HG03095 (cell line): ENCODE data around the gene FRMD5.

Source experiments
- ATAC-seq: cut with Tn5 transposase; IDR thresholded peaks from one replicate; pipeline ENCODE4 v1.9.1; 2021; ENCODE audit warnings: moderate library complexity; ENCODE audit not compliant: unreplicated experiment

FRMD5 gene

GRCh38 chr15:43931790-43932435 lies 263.2 kb downstream of the FRMD5 start:
- ATAC-seq, result no peak

DNA sequence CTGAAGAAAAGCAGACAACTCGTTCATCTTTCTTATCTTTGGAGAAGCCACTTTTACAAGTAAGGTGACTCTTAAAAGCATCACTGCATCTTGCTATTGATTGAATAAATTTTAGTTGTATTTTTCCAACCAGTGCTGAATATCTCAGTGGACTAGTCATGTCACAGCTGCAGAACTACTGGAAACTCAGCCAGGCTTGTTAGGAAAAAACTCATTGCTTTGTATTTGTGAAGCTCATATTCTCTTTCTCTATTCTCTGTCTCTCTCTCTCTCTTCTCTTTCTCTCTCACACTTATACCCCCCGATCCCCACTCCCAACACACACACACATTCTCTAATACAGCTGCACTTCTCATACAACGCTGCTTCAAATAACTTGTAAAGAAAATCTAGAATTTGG lies 264.0 kb downstream of the FRMD5 start:
- ATAC-seq, result no peak

GRCh38 chr15:43930556-43930955 lies 264.5 kb downstream of the FRMD5 start:
- ATAC-seq, result no peak

- ATAC-seq, result no peak
These were observed 265.0 kb downstream of the FRMD5 start for GRCh38 chr15:43930079-43930478.

GRCh38 chr15:43928152-43928551 lies 266.9 kb downstream of the FRMD5 start:
- no peak for ATAC-seq

GRCh38 chr15:43927203-43927602 lies 267.9 kb downstream of the FRMD5 start:
- ATAC-seq, result no peak

DNA sequence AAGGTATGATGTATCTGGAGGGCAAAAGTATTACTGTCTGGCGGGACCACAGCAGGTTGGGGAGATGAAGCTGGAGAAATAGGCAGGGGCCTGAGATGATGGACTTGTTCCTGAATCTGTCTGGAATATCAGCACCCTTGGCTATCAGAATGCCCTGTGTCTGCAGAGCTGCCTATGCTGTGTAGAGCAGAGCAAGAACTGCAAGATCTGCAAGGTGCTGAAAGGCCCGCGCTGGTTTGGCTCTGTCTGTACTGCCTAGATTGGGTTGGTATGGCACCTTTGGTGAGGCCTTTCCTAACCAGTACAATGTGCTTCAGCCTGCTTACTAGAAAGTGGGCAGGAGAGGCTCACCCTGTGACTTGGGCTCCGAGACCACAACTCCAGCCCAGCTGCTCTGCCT lies 271.5 kb downstream of the FRMD5 start:
- ATAC-seq, result no peak

- no peak for ATAC-seq
These were observed 273.1 kb downstream of the FRMD5 start for GRCh38 chr15:43922021-43922420.

GRCh38 chr15:43920815-43921214 lies 274.3 kb downstream of the FRMD5 start:
- no peak for ATAC-seq

DNA sequence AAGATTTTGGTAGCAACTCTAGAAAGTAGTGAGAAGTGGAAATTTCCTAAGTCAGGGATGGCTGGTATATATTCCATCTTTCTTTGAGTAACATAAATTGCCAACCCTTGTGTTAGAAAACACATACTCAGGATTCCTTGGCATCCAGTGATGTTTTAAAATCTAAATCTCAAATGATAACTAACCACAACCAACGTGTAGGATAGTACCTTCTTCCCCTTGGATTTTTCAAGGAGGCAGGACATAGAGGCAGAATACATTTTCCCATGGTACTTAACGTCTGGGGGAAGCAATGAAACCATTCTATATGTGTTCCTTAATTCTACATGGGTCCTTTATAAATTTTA lies 274.8 kb downstream of the FRMD5 start:
- no peak for ATAC-seq

DNA sequence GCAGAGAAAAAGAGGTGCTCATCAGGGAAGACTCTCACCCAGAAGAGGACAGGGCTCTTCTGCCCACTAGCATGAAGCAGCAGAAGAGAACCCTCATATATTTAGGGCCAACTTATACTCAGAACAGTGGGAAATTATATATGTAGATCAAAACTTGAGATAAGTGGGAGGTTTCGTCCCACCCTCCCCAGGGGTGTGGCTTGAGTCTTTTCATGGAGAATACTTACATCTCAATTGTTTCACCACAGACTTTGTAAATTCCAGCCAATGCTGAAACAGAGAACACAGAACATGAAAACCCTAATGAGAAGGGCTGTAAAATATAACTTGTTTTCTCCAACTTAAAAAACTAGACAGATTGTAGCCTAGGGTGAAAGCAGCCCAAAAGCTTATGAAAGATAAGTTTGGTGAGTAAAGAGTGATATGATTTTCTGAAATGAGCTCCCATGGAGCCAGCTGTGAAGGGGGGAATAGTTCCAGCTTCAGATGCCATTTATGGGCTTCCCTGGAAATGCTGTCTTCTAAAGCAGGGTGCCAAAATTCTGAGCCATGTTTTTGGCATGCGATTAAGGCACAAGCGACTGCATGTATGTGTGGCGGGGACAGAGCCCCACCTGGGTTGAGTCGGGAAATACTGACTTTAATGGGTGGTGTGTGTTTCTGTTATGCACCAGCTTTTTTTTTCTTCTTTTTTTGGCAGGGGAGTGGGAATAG lies 275.4 kb downstream of the FRMD5 start:
- no peak for ATAC-seq

DNA sequence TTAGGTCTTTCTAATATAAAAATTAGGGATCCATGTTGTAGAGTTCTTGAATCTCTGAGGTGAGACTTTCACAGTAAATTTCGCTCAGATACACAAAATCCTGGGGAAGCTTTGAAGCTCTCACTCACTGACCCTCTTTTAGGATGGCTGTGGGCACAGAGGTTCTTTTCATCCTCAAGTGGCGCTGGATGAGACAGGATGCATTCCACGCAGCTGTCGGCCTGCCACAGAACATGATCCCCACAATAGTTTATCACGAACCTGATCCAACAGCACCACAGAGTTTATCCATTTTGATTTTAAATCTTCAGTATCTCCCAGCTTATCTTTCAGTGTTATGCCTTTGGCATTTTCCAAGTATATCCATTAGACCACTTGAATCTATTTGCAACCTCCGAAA lies 276.4 kb downstream of the FRMD5 start:
- ATAC-seq, result no peak

DNA sequence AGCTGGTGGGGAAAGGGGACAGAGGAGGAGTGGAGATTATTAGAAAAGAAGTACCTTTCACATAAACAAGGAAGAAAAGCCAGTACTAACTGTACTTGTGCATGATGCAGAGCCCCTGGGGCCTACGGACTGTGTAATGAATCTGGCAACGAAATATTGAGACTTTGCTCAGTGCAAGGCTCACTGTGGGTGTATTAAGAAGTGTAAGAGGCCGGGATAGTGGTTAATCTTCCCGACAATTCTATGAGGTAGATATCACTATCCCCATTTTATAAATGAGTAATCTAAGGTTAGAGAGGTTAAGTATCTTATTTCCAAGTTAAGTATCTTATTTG lies 278.8 kb downstream of the FRMD5 start:
- no peak for ATAC-seq

- ATAC-seq, result no peak
These were observed 279.3 kb downstream of the FRMD5 start for GRCh38 chr15:43915631-43916325.

- no peak for ATAC-seq
These were observed 281.1 kb downstream of the FRMD5 start for GRCh38 chr15:43913941-43914340.

DNA sequence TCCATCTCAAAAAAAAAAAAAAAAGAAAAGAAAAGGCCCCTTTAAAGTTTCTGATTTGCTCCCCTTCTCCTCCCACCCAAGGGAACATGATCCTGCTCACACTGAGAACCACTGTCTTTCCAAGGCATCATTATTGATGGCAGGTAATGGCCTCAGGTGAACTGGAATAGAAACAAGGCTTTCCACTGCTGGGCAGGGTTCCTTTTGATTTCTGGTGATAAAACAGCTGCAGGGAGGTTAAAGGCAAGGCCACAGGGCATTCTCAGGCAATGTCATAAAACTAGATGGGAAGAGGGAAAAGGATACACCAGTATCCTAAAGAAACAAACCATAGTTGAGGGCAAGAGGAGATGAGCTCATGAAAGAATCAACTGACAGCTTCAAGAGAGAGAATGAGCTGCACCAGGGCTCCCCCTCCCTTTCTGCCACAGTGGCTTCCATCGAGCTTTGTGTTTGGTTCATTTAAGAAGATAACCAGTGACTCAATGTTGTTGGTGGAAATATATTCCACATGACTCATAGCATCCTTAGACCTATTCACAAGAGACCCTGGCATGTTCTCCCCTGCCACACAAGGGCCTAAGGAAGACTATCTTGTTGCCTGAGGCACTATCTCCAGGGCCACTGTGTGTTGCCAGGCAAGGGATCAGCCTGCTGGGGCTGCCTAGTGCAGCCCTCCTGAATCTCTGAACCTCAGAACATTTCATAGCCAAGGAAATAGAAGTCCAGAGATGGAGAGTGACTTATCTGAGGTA lies 281.9 kb downstream of the FRMD5 start:
- no peak for ATAC-seq

- no peak for ATAC-seq
These were observed 282.9 kb downstream of the FRMD5 start for GRCh38 chr15:43912208-43912607.

- no peak for ATAC-seq
These were observed 283.8 kb downstream of the FRMD5 start for GRCh38 chr15:43911235-43911781.

DNA sequence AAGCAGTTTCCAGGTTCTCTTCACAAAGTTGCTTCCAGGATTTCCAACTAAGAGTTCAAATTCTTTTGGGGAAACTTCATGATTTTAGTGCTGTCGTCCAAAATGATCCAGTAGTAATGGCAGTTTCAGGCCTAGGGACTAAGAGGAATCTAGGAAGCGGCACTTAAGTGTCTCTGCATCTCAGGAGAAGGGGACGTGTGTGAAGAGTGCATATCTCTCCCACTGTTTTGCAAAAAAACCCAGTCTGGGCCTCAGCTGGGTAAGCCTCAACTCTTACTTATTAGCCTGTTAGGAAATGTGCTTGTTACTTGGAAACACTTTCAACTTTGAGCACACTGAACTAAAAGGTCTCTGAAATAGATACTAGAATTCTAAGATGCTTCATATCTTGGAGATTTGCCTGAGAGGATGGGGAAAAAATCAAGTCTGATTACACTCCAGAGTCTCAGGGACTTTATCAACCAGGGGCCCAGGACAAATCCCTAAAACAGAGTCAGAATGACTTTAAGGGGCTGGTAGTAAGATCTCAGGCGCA lies 286.5 kb downstream of the FRMD5 start:
- no peak for ATAC-seq

DNA sequence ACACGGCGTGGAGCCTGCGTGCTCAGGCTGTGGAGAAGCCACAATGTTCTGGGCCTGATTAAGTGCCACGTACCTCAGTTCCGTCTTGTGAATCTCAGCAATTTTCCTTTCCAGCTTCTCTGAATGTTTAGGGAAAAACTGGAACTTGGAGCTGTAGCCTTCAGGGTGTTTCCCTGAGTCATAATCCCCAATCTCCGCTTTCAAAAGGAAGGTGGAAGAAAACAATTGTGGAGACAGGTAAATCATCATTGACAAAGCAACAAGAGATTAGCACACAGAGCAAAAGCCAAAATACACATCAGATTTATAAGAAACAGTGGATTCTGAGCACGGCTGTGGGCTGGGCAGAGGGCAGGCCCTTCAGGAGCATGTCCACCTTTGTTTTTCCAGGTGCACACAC lies 289.3 kb downstream of the FRMD5 start:
- no peak for ATAC-seq

- no peak for ATAC-seq
These were observed 291.2 kb downstream of the FRMD5 start for GRCh38 chr15:43903864-43904290.
